Suprapubic skin (tissue), 4 donors: Measurements from ENCODE around the gene BMPR2. TPM values are rescaled to one million over a fixed set of nuclear protein-coding genes. Genes with fewer than 3 reads are reported as not detected.
"Not testable (repeated sequence)": the region's sequence is repeated elsewhere in the genome, so short reads cannot be mapped to it uniquely, and the experiment has no call there.

Experiments
- DNase-seq, 2 donors: peaks; one replicate each; pipeline ENCODE4 v3.0.0-alpha.2; 2019; ENCODE audit warnings: low spot score in 2 of 2
- H3K27ac ChIP-seq: fragments of 200-600 bp; sonication (generic); one replicate; pipeline ENCODE4 v1.5.1; 2019
- H3K27me3 ChIP-seq: fragments of 200-600 bp; sonication (generic); one replicate; pipeline ENCODE4 v1.5.1; 2019
- H3K36me3 ChIP-seq: fragments of 200-600 bp; sonication (generic); one replicate; pipeline ENCODE4 v1.5.1; 2019
- H3K4me1 ChIP-seq: fragments of 200-600 bp; sonication (generic); one replicate; pipeline ENCODE4 v1.5.1; 2019
- H3K4me3 ChIP-seq: fragments of 200-600 bp; sonication (generic); one replicate; pipeline ENCODE4 v1.5.1; 2019; ENCODE audit warnings: mild to moderate bottlenecking
- H3K9me3 ChIP-seq: fragments of 200-600 bp; sonication (generic); one replicate; pipeline ENCODE4 v1.5.1; 2019
- CTCF ChIP-seq, 2 donors: fragments of 200-600 bp in 1 of 2; fragments of 450-650 bp in 1 of 2; sonication (generic) in 1 of 2; IDR thresholded peaks; one replicate each; pipeline ENCODE4 v1.5.1; 2016 to 2019; ENCODE audit warnings: antibody characterized with exemption in 2 of 2, mild to moderate bottlenecking in 1 of 2, moderate library complexity in 1 of 2
- EP300 ChIP-seq: sonication (generic); formaldehyde crosslinking; IDR thresholded peaks from one replicate; pipeline ENCODE4 v1.6.1; 2017; ENCODE audit warnings: antibody characterized with exemption
- POLR2A ChIP-seq, 2 donors: fragments of 450-650 bp; IDR thresholded peaks; one replicate each; pipeline ENCODE4 v1.6.1; 2017; ENCODE audit warnings: antibody characterized with exemption in 2 of 2, mild to moderate bottlenecking in 2 of 2, moderate library complexity in 2 of 2
- POLR2AphosphoS5 ChIP-seq, 3 donors: sonication (generic); formaldehyde crosslinking; IDR thresholded peaks; one replicate each; pipeline ENCODE4 v1.6.1; 2017; ENCODE audit warnings: antibody characterized with exemption in 3 of 3
- WGBS: methylation state at CpG from one replicate; pipeline ENCODE4 v1.1.5; 2018; 5-methylcytosine and 5-hydroxymethylcytosine counted together
- total RNA-seq, 4 donors: library from RNA; depleted of rRNA; stranded (reverse); fragments of >200 nt; gene quantifications; one replicate each; pipeline ENCODE4 v1.1.0, GENCODE V29; 2016

The BMPR2 gene
- total RNA-seq, 4 donors from 2014 or later, result 37.8 to 47.1 (median 42.3) TPM

GRCh38 chr2:202486351-202486750 is 110.2 kb downstream of the BMPR2 start:
- H3K4me1 ChIP-seq, result no peaks in the 10 kb centered on the region
- no peak overlapping the region for H3K27ac ChIP-seq
- TF ChIP-seq EP300 (no peak), POLR2AphosphoS5 (IDR thresholded peaks at IDR 0.05) (no peak)
- no peak for DNase-seq
- peaks cover 9% of the 10 kb centered on the region for H3K36me3 ChIP-seq
- 90% methylated on average over 8 of the region's 8 CpGs for WGBS
- H3K9me3 ChIP-seq, result no peaks in the 10 kb centered on the region
- H3K4me3 ChIP-seq, result no peak overlapping the region
- H3K27me3 ChIP-seq, result no peaks in the 10 kb centered on the region

GRCh38 chr2:202488671-202489070 is 112.5 kb downstream of the BMPR2 start:
- 96% methylated on average over 3 of the region's 3 CpGs for WGBS
- no peak overlapping the region for H3K27ac ChIP-seq

GRCh38 chr2:202490479-202490878 is 114.4 kb downstream of the BMPR2 start:
- Histone ChIP-seq H3K4me1 (peaks cover 13% of the 10 kb centered on the region), H3K9me3 (no peaks in the 10 kb centered on the region), H3K4me3 (no peak overlapping the region), H3K27ac (no peak overlapping the region), H3K27me3 (no peaks in the 10 kb centered on the region), H3K36me3 (peaks cover 13% of the 10 kb centered on the region)
- no peak for DNase-seq
- TF ChIP-seq CTCF (IDR thresholded peaks at IDR 0.05) (no peak), POLR2AphosphoS5 (IDR thresholded peaks at IDR 0.05) (no peak), EP300 (no peak), POLR2A (IDR thresholded peaks at IDR 0.05) (no peak)

More at GRCh38 chr2:202488671-202489070, 112.5 kb downstream of the BMPR2 start:
- H3K4me3 ChIP-seq, result no peak overlapping the region
- peaks cover 10% of the 10 kb centered on the region for H3K36me3 ChIP-seq
- peaks cover 2% of the 10 kb centered on the region for H3K4me1 ChIP-seq
- no peak for TF ChIP-seq POLR2AphosphoS5 (IDR thresholded peaks at IDR 0.05)
- no peak for TF ChIP-seq POLR2A (IDR thresholded peaks at IDR 0.05)
- TF ChIP-seq CTCF (IDR thresholded peaks at IDR 0.05), result no peak
- no peak for TF ChIP-seq EP300
- DNase-seq, result no peak
- no peaks in the 10 kb centered on the region for H3K27me3 ChIP-seq
- H3K9me3 ChIP-seq, result no peaks in the 10 kb centered on the region

- no peak overlapping the region for H3K4me3 ChIP-seq
- 96% methylated on average over 4 of the region's 4 CpGs for WGBS
- no peak overlapping the region for H3K27ac ChIP-seq
- no peaks in the 10 kb centered on the region for H3K27me3 ChIP-seq
- TF ChIP-seq POLR2AphosphoS5 (IDR thresholded peaks at IDR 0.05) (no peak), EP300 (no peak), POLR2A (IDR thresholded peaks at IDR 0.05) (no peak), CTCF (IDR thresholded peaks at IDR 0.05) (no peak)
- no peaks in the 10 kb centered on the region for H3K9me3 ChIP-seq
- H3K4me1 ChIP-seq, result peaks cover 13% of the 10 kb centered on the region
- peaks cover 13% of the 10 kb centered on the region for H3K36me3 ChIP-seq
- no peak for DNase-seq
Measured at GRCh38 chr2:202491514-202491913, 115.4 kb downstream of the BMPR2 start.

- no peaks in the 10 kb centered on the region for H3K27me3 ChIP-seq
- no peak overlapping the region for H3K4me3 ChIP-seq
- WGBS, result 78% methylated on average over 13 of the region's 13 CpGs
- H3K4me1 ChIP-seq, result peaks cover 13% of the 10 kb centered on the region
- no peaks in the 10 kb centered on the region for H3K9me3 ChIP-seq
- H3K36me3 ChIP-seq, result peaks cover 13% of the 10 kb centered on the region
- no peak for DNase-seq
- TF ChIP-seq POLR2AphosphoS5 (IDR thresholded peaks at IDR 0.05), result no peak
- H3K27ac ChIP-seq, result peak overlapping the region; percentile 13
Measured at GRCh38 chr2:202494300-202495229, 118.4 kb downstream of the BMPR2 start.

GRCh38 chr2:202495230-202495604 is 119.1 kb downstream of the BMPR2 start:
- Histone ChIP-seq H3K9me3 (no peaks in the 10 kb centered on the region), H3K36me3 (peaks cover 8% of the 10 kb centered on the region), H3K27me3 (no peaks in the 10 kb centered on the region), H3K27ac (no peak overlapping the region), H3K4me3 (no peak overlapping the region), H3K4me1 (peaks cover 13% of the 10 kb centered on the region)
- 94% methylated on average over 23 of the region's 23 CpGs for WGBS
- DNase-seq, result no peak
- TF ChIP-seq CTCF (IDR thresholded peaks at IDR 0.05) (no peak), POLR2A (IDR thresholded peaks at IDR 0.05) (no peak), EP300 (no peak), POLR2AphosphoS5 (IDR thresholded peaks at IDR 0.05) (no peak)

- peaks cover 13% of the 10 kb centered on the region for H3K4me1 ChIP-seq
- not testable (repeated sequence) for H3K36me3 ChIP-seq, H3K27ac ChIP-seq, H3K27me3 ChIP-seq, DNase-seq, H3K4me3 ChIP-seq, H3K9me3 ChIP-seq
- 98% methylated on average over 34 of the region's 38 CpGs for WGBS
Measured at GRCh38 chr2:202496835-202497472, 120.8 kb downstream of the BMPR2 start.

- DNase-seq, H3K36me3 ChIP-seq, H3K4me3 ChIP-seq, H3K27ac ChIP-seq, H3K9me3 ChIP-seq, H3K27me3 ChIP-seq: not testable (repeated sequence)
- peaks cover 13% of the 10 kb centered on the region for H3K4me1 ChIP-seq
- WGBS, result 89% methylated on average over 7 of the region's 7 CpGs
Measured at GRCh38 chr2:202497473-202497866, 121.3 kb downstream of the BMPR2 start.

- WGBS, result 83% methylated on average over 7 of the region's 7 CpGs
Measured at GRCh38 chr2:202499841-202500240, 123.7 kb downstream of the BMPR2 start.

More at GRCh38 chr2:202499841-202500240, 123.7 kb downstream of the BMPR2 start:
- not testable (repeated sequence) for H3K9me3 ChIP-seq, H3K4me1 ChIP-seq, H3K27me3 ChIP-seq, H3K4me3 ChIP-seq, H3K27ac ChIP-seq, DNase-seq
- peaks cover 11% of the 10 kb centered on the region for H3K36me3 ChIP-seq
